ENCODE data around the gene CMTR2. TPM values are rescaled to one million over a fixed set of nuclear protein-coding genes. Genes with fewer than 3 reads are reported as not detected.

The CMTR2 gene
- total and polyA plus RNA-seq, 2 experiments from 2014 or later: 6.0 to 19.0 TPM

- TF ChIP-seq JUNB (IDR thresholded peaks at IDR 0.05; ENCODE audit: unreplicated experiment) (no peak), NANOG (IDR thresholded peaks at IDR 0.05; ENCODE audit: borderline replicate concordance) (no peak), CREB1 (CRISPR knock-in tag; IDR thresholded peaks at IDR 0.05; ENCODE audit: low read depth) (no peak), STAT1 (IDR thresholded peaks at IDR 0.05; ENCODE audit: unreplicated experiment) (no peak), REST (IDR thresholded peaks at IDR 0.05; ENCODE audit: unreplicated experiment) (no peak)
Observed at GRCh38 chr16:71255721-71256120, 33.5 kb downstream of the CMTR2 start (continued).

GRCh38 chr16:71254832-71255525 lies 34.2 kb downstream of the CMTR2 start:
- Mint-ChIP-seq H3K27ac (peak overlapping the region; percentile 82), H3K9me3 (no peaks in the 10 kb centered on the region), H3K36me3 (ENCODE audit: low read depth) (no peaks in the 10 kb centered on the region), H3K27me3 (ENCODE audit: insufficient read depth, low read depth, poor library complexity) (no peaks in the 10 kb centered on the region), H3K4me3 (0 out of 3 replicates have a peak overlapping the region, but pooled peaks have one; percentile 9), H3K4me1 (peaks cover 30% of the 10 kb centered on the region)
- Histone ChIP-seq H3K4me2 (peak overlapping the region; percentile 27), H3K27ac (ENCODE audit: low read depth) (peak overlapping the region; percentile 57), H3F3A (replicated peaks; ENCODE audit: low read depth) (no peaks in the 10 kb centered on the region), H3K79me2 (replicated peaks; ENCODE audit: insufficient read depth) (no peaks in the 10 kb centered on the region), H3K4me3 (no peak overlapping the region), H4K20me1 (replicated peaks; ENCODE audit: insufficient read depth) (no peaks in the 10 kb centered on the region), H3K36me3 (ENCODE audit: insufficient read depth) (no peaks in the 10 kb centered on the region), H3K4me1 (ENCODE audit: insufficient read depth) (peaks cover 42% of the 10 kb centered on the region), H3K9me2 (ENCODE audit: insufficient read depth) (0 out of 2 replicates have a peak, but pooled peaks cover 5% of the 10 kb centered on the region), H3K27me3 (ENCODE audit: insufficient read depth) (no peaks in the 10 kb centered on the region), H2AFZ (no peak overlapping the region)
- DNase-seq (ENCODE audit: low spot score) (peak; percentile 56), ATAC-seq (peak; percentile 51)
- TF ChIP-seq CREB1 (CRISPR knock-in tag; IDR thresholded peaks at IDR 0.05; ENCODE audit: low read depth): no peak
- no peak for TF ChIP-seq EZH2phosphoT487 (IDR thresholded peaks at IDR 0.05; ENCODE audit: unreplicated experiment)
- TF ChIP-seq ETS1 (IDR thresholded peaks at IDR 0.05): no peak
- TF ChIP-seq NANOG (IDR thresholded peaks at IDR 0.05; ENCODE audit: borderline replicate concordance): no peak
- no peak for TF ChIP-seq CTCF (conservative IDR thresholded peaks at IDR 0.05; ENCODE audit: low read depth in 2 of 2)
- TF ChIP-seq ZNF462 (CRISPR knock-in tag; IDR thresholded peaks at IDR 0.05): no peak
